Measurements from ENCODE around the gene ZNF780A.
"Not testable (repeated sequence)": the region's sequence is repeated elsewhere in the genome, so short reads cannot be mapped to it uniquely, and the experiment has no call there.

The ZNF780A gene

DNA sequence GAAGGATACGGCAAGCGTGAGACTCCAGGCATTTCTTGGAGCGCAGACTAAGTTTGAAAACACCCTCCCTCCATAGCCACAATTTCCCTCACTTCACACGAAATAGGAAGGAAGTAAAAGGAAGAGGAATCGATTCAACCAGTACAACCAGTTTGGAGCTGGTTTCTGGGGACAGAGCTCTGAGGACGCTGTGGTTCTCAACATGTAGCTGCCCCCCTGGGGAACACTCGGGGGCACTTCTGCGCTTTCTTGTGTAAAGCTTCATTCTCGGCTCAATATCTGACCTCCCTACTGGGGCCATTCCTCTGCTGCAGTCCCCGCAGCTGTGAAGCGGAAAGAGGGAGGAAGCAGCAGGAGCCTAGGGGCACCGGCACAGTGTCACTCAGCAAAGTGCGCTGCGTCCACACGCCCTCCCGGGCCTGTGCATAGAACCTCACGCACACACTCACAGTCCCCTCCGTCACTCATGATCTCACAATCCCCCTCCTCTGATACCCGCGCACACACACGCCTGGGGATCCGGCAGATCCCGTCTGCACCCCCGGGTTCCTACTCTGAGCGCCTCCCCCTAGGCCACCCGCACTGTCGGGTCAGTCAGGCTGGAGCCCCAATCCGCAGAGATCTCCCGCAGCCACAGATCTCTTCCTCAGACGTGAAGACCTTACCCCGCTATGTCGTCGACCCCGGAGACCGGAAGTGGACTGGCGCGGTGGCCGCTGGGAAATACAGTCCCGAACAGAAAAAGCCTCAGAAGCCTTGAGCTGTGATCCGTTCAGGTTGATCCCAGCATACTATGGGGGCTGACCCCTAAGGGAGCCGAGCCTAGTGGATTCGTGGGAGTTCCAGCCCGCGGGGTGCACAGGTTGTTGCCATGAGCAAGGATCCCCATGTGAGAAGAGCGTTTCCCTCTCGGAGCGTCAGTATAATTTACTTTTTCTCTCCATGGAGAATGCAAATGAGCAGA lies at the start of gene ZNF780A:
Gene ZNF780A (minus strand): TSS at position 703 of the 964 bp plus-strand sequence. CDS start 6,190 bp downstream, outside the sequence.
- DNase-seq (ENCODE audit: low spot score): peak; percentile 68

DNA sequence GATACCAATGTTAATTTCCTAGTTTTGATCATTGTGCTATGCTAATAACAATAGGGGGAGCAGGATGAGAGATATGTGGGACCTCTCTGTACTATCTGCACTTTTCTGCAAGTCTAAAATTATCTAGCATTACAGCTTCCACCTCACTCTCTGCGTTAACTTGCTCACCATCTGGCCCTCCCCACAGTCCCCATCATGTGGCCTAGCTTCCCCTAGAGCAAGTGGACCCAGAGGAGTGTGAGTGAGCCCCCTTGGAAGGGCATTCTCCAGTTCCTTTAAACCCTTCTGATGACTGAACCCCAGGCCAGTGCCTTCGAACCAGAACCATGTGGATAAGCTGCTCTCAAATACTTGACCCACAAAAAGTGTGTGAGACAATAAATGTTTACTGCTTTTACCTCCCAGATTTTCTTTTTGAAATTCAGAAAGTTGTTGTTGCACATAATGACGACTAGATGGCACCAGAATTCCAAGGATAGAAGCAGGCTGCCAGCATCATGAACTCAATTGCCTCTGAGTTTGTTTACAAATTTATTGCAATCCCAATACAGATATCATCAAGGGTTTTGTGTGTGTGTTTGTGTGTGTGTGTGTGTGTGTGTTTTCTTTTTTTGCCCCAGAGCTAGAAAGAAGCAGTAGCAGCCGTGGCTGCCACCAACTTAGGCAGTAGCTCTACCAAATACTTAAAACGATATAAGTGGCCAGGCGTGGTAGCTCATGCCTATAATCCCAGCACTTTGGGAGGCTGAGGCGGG lies 49.0 kb upstream of the ZNF780A start:
- DNase-seq (ENCODE audit: low spot score): no peak

DNA sequence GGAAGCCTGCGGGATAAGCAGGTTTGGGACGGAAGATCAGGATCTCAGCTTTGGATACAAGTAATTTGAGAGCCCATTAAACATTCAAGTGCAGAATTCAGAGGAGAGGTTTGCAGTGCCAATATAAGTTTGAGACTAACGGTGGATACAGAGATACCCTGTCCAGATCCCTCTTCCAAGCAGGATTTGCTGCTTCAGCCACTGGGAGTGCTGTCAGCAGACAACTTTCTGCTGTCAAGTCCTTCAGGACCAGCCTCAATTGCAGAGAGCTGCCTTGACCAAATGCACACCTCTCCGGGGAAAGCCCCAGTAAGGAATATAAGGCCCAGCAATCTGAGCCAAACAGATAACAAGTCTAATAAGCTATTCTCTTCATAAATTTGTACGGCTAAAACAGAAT lies 46.1 kb upstream of the ZNF780A start:
- no peak for DNase-seq (ENCODE audit: low spot score)

DNA sequence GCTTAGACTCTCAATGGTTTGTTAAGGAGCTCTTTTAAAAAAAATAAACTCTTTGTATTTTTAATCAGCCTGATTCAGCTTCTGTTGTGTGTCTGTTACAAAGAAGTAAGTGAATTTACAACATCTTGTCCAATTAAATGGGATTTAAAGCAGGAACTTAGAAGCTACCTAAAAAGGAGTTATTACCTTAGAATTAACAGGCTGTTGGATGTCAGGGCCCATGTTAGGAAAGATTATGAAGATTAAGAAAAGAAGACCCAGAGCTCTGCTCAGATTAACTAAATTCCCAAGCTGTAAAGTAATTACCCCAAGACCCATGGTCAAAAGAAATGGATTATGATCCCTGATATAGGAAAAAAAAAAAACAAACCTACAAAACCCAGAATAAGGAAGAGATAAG lies 44.1 kb upstream of the ZNF780A start:
- DNase-seq (ENCODE audit: low spot score): no peak

DNA sequence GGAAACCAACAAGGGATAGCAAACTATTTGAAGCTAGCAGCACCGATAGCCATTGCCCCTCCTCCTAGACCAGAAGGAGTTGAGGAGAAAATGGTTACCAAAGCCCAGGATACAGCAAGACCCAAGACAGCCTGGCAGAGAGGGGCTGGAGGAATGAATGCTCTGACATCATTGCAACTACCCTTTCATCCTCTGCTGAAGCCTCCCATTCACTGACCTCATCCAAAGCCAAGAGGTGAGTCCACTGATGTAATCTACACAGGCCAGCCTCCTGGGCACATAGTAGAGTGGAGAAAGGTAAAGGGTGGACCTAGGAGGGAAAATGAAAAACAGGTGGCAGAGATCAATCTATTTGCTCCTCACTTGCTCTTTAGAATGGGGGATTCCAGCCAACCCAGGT lies 42.7 kb upstream of the ZNF780A start:
- no peak for DNase-seq (ENCODE audit: low spot score)

DNA sequence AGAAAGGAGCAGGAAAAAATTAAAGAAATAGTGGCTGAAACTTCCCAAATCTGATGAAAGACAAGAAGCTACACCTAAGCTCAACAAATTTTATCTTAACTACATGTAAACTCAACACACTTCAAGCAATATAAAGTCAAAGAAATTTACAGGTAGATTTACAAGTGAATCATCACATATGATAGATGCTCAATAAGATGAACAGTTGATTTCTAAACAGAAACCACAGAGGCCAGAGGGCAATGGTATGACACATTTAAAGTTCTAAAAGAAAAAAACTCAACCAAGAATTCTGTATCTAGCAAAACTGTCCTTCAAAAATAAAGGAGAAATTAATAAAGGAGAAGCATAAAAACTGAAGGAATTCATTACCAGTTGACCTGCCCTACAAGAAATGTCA lies 39.3 kb upstream of the ZNF780A start:
- no peak for DNase-seq (ENCODE audit: low spot score)

DNA sequence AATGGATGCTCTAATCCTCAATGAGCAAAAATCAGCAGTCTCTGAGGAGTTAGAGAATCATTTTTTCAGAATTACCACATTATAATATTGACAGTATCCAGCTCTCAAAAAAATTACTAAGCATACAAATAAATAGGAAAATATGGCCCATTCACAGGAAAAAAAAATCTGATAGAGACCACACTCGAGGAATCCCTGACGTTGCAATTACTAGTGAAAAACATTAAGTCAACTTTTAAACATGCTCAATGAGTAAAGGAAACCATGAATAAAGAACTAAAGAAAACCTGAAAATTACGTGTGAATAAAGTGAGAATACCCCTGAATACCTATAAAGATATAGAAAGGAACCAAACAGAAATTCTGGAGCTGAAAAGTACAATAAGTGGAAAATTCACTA lies 38.7 kb upstream of the ZNF780A start:
- DNase-seq (ENCODE audit: low spot score): no peak

DNA sequence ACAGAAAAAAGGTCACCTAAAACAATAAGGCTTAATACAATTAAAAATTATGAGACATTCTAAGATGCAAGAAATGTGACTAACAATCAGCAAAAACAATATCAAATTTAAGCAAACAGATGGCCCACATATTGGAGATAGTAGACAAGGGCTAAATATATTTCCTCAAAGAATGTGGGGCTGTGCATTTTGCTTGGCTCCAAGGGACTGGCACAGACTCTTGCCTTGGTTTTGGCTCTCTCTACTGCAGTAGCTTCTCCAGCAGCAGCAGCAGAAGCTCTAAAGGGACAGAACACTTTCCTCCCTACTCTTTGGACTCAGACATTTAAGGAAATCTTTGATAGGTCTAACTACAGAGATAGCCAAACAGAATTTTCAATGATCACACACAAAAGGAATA lies 38.2 kb upstream of the ZNF780A start:
- DNase-seq (ENCODE audit: low spot score): no peak

DNA sequence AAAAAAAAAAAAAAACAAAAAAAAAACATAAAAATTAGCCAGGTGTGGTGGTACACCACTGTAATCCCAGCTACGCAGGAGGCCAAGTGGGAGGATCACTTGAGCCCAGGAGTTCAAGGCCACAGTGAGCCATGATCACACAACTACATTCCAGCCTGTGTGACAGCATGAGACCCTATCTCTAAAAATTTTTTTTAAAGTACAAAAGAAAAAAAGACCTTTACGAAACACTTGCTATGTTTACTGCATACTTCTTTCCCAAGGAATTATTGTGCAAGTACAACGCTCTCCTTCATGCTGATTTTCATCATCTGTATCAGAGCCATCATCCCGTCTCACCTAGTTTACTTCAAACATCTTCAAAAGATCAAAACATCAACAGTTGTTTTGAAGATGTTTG lies 28.6 kb upstream of the ZNF780A start:
- DNase-seq (ENCODE audit: low spot score): no peak

DNA sequence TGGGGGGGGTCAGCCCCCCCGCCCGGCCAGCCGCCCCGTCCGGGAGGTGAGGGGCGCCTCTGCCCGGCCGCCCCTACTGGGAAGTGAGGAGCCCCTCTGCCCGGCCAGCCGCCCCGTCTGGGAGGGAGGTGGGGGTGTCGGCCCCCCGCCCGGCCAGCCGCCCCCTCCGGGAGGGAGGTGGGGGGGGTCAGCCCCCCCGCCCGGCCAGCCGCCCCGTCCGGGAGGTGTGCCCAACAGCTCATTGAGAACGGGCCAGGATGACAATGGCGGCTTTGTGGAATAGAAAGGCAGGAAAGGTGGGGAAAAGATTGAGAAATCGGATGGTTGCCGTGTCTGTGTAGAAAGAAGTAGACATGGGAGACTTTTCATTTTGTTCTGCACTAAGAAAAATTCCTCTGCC lies 27.9 kb upstream of the ZNF780A start:
- not testable (repeated sequence) for DNase-seq (ENCODE audit: low spot score)

DNA sequence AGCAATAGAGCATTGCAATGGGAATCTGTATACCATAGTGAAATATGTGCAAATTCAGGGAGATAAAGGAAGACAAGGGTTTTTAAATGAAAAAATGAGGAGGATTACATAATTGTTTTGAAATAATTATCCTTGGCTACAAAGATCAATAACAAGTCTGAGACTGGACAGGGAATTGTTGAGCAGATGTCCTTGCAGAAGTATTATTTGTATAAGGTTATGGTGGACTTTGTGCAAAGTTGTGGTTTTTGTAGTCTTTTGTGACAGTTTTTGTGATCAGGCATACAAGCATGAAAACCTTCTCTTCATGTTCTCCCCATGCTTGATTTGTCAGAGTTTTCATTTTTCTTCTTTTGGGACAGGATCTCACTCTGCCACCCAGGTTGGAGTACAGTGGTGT lies 25.3 kb upstream of the ZNF780A start:
- no peak for DNase-seq (ENCODE audit: low spot score)

DNA sequence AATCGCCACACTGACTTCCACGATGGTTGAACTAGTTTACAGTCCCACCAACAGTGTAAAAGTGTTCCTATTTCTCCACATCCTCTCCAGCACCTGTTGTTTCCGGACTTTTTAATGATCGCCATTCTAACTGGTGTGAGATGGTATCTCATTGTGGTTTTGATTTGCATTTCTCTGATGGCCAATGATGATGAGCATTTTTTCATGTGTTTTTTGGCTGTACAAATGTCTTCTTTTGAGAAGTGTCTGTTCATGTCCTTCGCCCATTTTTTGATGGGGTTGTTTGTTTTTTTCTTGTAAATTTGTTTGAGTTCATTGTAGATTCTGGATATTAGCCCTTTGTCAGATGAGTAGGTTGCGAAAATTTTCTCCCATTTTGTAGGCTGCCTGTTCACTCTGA lies 23.4 kb upstream of the ZNF780A start:
- not testable (repeated sequence) for DNase-seq (ENCODE audit: low spot score)

DNA sequence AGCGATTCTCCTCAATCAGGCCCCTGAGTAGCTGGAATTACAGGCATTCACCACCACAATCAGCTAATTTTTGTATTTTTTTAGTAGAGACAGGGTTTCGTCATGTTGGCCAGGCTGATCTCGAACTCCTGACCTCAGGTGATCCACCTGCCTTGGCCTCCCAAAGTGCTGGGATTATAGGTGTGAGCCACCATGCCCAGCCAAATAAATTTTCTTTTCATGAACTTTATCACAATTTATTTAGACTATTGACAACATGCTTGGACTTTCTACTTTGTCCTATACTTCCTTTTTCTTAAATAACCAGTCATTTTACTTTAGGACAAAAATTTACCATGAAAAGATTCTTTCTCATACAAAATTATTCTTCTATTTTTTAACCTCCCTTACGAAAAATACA lies 21.5 kb upstream of the ZNF780A start:
- not testable (repeated sequence) for DNase-seq (ENCODE audit: low spot score)

DNA sequence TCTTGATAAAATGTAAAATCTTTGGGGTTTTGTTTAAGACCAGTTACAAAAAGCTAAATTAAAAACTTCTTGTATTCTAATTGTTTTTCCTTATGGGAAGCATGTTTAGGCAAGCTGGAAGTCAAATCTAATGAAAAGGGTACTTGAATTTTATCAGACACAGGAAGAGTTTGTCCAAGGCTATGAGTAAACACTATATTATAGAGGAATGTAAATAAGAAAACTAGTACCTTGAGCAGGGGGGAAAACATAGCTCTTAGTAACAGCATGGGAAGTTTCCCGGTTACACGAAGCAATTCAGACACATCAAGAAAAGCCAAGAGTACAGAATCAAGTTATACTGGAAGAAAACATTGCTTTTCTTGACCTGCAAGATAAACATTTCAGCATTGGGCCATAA lies 19.8 kb upstream of the ZNF780A start:
- DNase-seq (ENCODE audit: low spot score): no peak

DNA sequence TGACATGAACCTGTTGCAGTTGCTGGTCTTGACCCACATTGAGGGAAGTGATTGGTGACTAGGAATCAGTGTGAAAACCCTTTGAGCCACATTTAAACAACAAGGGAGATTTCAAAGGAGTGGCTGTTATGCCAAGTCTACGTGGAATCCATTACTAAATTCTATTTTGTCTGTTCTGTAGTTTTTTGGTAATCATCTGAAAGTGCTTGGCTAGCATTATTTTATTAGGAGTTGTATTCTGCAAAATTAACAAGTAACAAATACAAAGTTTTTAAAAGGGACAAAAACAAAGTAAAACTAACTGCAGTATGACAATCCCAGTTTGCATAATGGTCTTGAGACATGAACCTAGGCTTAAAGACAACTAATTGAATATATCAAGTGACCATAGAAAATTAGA lies 14.0 kb upstream of the ZNF780A start:
- no peak for DNase-seq (ENCODE audit: low spot score)

DNA sequence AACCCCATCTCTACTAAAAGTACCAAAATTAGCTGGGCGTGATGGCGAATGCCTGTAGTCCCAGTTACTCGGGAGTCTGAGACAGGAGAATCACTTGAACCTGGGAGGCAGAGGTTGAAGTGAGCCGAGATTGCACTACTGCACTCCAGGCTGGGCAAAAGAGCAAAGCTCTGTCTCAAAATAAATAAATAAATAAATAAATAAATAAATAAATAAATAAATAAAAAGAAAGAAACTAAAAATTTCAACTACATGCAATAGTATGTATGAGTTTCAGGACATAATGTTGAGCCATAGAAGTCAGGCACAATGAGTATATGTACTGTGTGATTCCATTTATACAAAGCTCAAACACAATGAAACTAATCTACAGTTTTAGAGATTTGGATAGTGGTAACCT lies 12.9 kb upstream of the ZNF780A start:
- DNase-seq (ENCODE audit: low spot score): no peak

DNA sequence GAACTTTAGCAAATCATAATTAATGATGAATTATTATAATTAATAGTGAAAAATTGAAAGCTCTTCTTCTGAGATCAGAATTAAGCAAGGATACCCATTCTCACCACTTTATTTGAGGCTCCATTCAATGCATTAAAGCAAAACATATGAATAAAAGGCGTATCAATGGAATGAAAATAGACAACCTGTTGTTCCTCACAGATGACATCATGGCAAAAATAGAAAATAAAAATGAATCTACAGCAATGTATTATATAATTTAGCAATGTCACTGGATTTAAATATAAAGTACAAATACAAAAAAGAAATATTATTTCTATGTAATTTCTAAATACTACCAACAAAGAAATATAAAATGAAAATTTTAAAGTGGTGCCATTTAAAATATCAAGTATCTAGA lies 11.1 kb upstream of the ZNF780A start:
- no peak for DNase-seq (ENCODE audit: low spot score)

DNA sequence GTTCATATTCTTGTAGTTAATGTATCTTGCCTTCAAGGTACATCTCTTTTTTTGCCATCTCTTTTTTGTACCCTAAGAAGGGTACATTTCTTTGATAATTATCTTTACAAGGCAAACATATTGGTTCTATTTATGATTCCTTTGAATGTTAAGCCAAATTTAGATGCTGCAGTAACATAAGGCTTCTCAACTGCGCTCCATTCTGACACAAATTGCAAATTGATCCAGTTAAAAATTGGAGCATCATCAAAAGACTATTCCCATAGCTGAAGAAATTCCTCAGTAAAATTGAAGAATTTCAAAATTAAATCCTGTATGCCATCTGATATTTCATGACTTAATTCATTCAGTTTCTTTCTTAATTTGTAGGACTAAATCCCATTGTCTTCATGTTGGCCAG lies 2.7 kb upstream of the ZNF780A start:
- no peak for DNase-seq (ENCODE audit: low spot score)

DNA sequence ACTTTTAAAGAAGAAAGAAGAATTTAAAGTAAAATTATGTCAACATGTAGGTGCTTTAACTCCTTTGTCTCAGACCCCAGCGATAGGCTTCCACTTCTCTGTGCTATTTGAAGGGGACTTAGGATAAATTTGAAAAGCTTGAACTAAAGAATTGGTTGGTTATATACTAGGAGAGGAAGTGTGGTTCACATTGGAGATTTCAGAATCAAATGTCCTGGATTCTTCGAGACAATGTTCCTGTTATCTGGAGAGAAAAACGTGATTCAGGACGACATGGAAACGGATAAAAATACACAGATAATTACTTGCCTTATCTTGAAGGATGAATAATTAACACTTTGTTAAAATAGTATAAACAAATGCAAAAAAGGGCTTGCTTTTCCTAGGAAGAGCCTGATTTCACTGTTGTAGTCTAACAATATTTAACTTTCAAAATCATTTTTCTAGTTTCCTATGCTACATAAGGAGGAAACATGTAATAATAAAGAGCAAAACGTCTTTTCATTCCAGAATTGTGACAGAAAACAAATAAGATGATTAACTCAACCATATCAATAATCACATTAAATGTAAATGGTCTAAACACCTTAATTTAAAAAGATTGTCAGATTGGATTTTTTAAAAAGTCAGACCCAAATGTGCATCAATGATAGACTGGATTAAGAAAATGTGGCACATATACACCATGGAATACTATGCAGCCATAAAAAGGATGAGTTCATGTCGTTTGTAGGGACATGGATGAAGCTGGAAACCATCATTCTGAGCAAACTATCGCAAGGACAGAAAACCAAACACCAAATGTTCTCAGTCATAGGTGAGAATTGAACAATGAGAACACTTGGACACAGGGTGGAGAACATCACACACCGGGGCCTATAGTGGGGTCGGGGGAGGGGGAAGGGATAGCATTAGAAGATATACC lies 724 bp upstream of the ZNF780A start:
- DNase-seq (ENCODE audit: low spot score): no peak

DNA sequence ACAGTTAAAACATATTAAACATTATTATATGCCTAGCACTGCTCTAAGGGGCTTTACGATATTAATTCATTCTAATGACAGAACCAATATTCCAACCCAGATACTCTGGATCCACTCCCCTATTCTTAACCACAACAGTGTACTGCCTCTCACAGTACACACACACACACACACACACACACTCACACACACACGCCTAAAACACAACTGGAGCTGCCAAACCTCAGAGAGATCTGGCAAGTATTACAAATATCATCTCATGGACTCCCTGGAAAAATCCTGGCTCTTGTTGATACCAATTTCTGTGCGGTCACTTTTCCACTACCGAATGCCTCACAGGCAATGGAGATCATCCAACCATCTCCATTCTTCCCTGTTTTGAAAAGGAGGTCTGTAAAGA lies 1.3 kb downstream of the ZNF780A start:
- DNase-seq (ENCODE audit: low spot score): no peak

DNA sequence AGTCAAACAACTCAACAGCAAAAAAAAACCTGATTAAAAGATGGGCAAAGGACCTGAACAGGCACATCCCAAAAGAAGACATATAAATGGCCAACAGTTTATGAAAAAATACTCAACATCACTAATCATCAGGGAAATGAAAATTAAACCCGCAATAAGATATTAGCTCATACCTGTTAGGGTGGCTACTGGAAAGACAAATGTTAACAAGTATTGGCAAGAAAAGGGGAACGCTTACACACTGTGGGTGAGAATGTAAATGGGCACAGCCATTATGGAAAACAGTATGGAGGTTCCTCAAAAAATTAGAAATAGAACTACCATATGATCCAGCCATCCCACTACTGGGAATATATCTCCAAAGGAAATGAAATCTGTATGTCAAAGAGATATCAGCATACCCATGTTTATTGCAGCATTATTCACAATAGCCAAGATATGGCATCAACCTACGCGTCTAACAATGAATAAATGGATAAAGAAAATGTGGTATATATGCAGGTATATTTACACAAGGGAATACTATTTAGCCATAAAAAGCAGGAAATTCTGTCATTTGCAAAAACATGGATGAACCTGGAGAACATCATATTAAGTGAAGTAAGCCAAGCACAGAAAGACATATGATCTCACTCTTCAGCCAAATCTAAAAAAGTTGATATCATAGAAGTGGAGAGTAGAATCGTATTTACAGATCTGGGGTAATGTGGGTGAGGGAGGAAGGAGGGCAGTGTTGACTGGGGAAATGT lies 2.3 kb downstream of the ZNF780A start:
- no peak for DNase-seq (ENCODE audit: low spot score)

All from HuH-7.5 (cell line).